Measurements from ENCODE around the gene KLHL22. TPM values are rescaled to one million over a fixed set of nuclear protein-coding genes. Genes with fewer than 3 reads are reported as not detected.

KLHL22 gene
- total and polyA plus RNA-seq, 2 of the 4 experiments (the other 2 are of a cell fraction) = 27.1 to 30.1 TPM

GRCh38 chr22:20526628-20527355 lies 31.2 kb upstream of the KLHL22 start:
- peaks cover 18% of the 10 kb centered on the region for H3K36me3 ChIP-seq (ENCODE audit: control insufficient read depth, insufficient read depth, low read length)

More at GRCh38 chr22:20526628-20527355, 31.2 kb upstream of the KLHL22 start:
- H2AFZ ChIP-seq (replicated peaks; ENCODE audit: low read length, poor library complexity) = no peak overlapping the region
- peaks cover 75% of the 10 kb centered on the region for H4K20me1 ChIP-seq (ENCODE audit: insufficient read depth, low read length)
- H3K56ac ChIP-seq (ENCODE audit: extremely low read depth, insufficient read depth, low read length) = no peak overlapping the region
- ChIA-PET CTCF (interaction anchor here (0.8 to 1.0 kb wide), 2 partner anchors 26 to 42 kb away, joined by 3 to 5 read pairs; no protein-coding TSS in a partner anchor), POLR2A (ENCODE audit: unreplicated experiment) (interaction anchor here (0.6 kb wide), 1 partner anchor 53 kb away, joined by 3 read pairs; no protein-coding TSS in a partner anchor)
- H4K5ac ChIP-seq (ENCODE audit: low read depth, low read length) = peak overlapping the region; percentile 3; the same call in 1 of the 2 replicates
- peak overlapping the region; percentile 85 for H2BK5ac ChIP-seq (ENCODE audit: low read depth, low read length, poor library complexity, severe bottlenecking)
- H3K18ac ChIP-seq (ENCODE audit: low read depth, low read length) = peak overlapping the region; percentile 56
- H3K4me2 ChIP-seq (ENCODE audit: low read depth, low read length) = peak overlapping the region; percentile 66
- H3K4me3 ChIP-seq (ENCODE audit: insufficient read depth, low read depth, low read length) = no peak overlapping the region
- H4K8ac ChIP-seq (ENCODE audit: low read depth in 2 of 2, low read length in 2 of 2) = peak overlapping the region in 1 of 2 experiments; percentile 55; a peak in 2 of 4 replicates
- ATAC-seq (ENCODE audit: low read depth) = peak; percentile 50
- in situ Hi-C loops (cut with MboI; ENCODE audit: low sequenced_read_pairs) (no loop called here), dilution Hi-C loops (cut with HindIII; ENCODE audit: low sequenced_read_pairs, unreplicated experiment) (no loop called here), intact Hi-C loops (cut with micrococcal nuclease) (no loop called here)
- peak overlapping the region; percentile 94 for H3K27ac ChIP-seq (ENCODE audit: insufficient read depth, low read length)
- H3K9ac ChIP-seq (ENCODE audit: low read depth, low read length) = peak overlapping the region; percentile 32
- H2AK5ac ChIP-seq (ENCODE audit: low read depth, low read length) = peak overlapping the region; percentile 85
- no CpG with 5 or more reads among the region's 6 CpGs for WGBS, 2 experiments (ENCODE audit: extremely low coverage in 2 of 2, insufficient read length in 1 of 2)
- peaks cover 48% of the 10 kb centered on the region for H3K9me1 ChIP-seq (ENCODE audit: insufficient read depth, low read length)
- DNase-seq = peak; percentile 91
- H2BK20ac ChIP-seq (ENCODE audit: low read depth, low read length) = peak overlapping the region; percentile 78; the same call in 1 of the 2 replicates
- peak overlapping the region; percentile 28 for H2AK9ac ChIP-seq (replicated peaks; ENCODE audit: low read depth, low read length, poor library complexity)
- peaks cover 48% of the 10 kb centered on the region for H3K4me1 ChIP-seq (ENCODE audit: control insufficient read depth, insufficient read depth, low read length)
- no peaks in the 10 kb centered on the region for H3K9me3 ChIP-seq (ENCODE audit: control insufficient read depth, insufficient read depth, low read length)
- H4K91ac ChIP-seq (ENCODE audit: insufficient read depth, low read depth, low read length) = peak overlapping the region; percentile 67
- TF ChIP-seq MAZ (IDR thresholded peaks at IDR 0.05; ENCODE audit: borderline replicate concordance, low read depth, low read length) (no peak), CTCF (conservative IDR thresholded peaks at IDR 0.05; ENCODE audit: low read depth, low read length) (peak; percentile 41), RAD21 (IDR thresholded peaks at IDR 0.05; ENCODE audit: low read length) (peak; percentile 42), SMC3 (IDR thresholded peaks at IDR 0.05; ENCODE audit: low read depth, low read length) (peak; percentile 52; the same call in 1 of the 2 replicates), MXI1 (IDR thresholded peaks at IDR 0.05; ENCODE audit: borderline replicate concordance, low read depth, low read length) (no peak), POLR2A (IDR thresholded peaks at IDR 0.05; ENCODE audit: low read depth, low read length) (no peak; the same call in none of the 2 replicates), BHLHE40 (IDR thresholded peaks at IDR 0.05; ENCODE audit: low read depth, low read length) (peak; percentile 57; the same call in 1 of the 2 replicates), USF2 (IDR thresholded peaks at IDR 0.05; ENCODE audit: low read depth, low read length) (peak; percentile 14; the same call in 1 of the 2 replicates), FOS (IDR thresholded peaks at IDR 0.05; ENCODE audit: low read depth, low read length) (peak; percentile 41; the same call in 1 of the 2 replicates), MAFK (IDR thresholded peaks at IDR 0.05; ENCODE audit: low read depth, low read length) (no peak)
- peaks cover 16 to 82% of the 10 kb centered on the region in 2 experiments; a peak in 3 of 4 replicates for H3K79me1 ChIP-seq (ENCODE audit: low read depth in 1 of 2, low read length in 2 of 2)
- H3K23ac ChIP-seq (ENCODE audit: low read depth, low read length) = peak overlapping the region; percentile 63; the same call in 1 of the 2 replicates
- no TSS peak for BruUV-seq (replicated peaks)
- peak overlapping the region; percentile 25; the same call in 1 of the 3 replicates for H2BK15ac ChIP-seq (ENCODE audit: low read depth, low read length)
- peak overlapping the region; percentile 75; the same call in 1 of the 2 replicates for H3K14ac ChIP-seq (replicated peaks; ENCODE audit: low read depth, low read length)
- peak overlapping the region; percentile 84 for H3K4ac ChIP-seq (ENCODE audit: low read depth, low read length)
- peak overlapping the region; percentile 72 for H2BK120ac ChIP-seq (ENCODE audit: low read depth, low read length)
- H3K27me3 ChIP-seq (ENCODE audit: control insufficient read depth, insufficient read depth, low read length) = no peaks in the 10 kb centered on the region

Measured in IMR-90 (cell line).